GM12878 (cell line): ENCODE results near the gene GJB1. TPM values are rescaled to one million over a fixed set of nuclear protein-coding genes. Genes with fewer than 3 reads are reported as not detected.

ENCODE experiments used
- E4F1 ChIP-seq: fragments of 450-650 bp; IDR thresholded peaks from 2 replicates; pipeline ENCODE4 v1.6.1; 2018; ENCODE audit warnings: borderline replicate concordance, mild to moderate bottlenecking; ENCODE audit not compliant: partially characterized antibody
- ETV6 ChIP-seq, 2 experiments: fragments of 450-650 bp in 1 of 2; IDR thresholded peaks in 1 of 2; conservative IDR thresholded peaks in 1 of 2; 2 replicates each; pipeline ENCODE4 v1.6.1; 2014; ENCODE audit warnings: antibody characterized with exemption in 1 of 2, borderline replicate concordance in 1 of 2, low read depth in 1 of 2, mild to moderate bottlenecking in 1 of 2, moderate library complexity in 1 of 2
- FOS ChIP-seq: IDR thresholded peaks from 3 replicates; pipeline ENCODE4 v1.6.1; 2011; ENCODE audit warnings: borderline replicate concordance; ENCODE audit not compliant: insufficient read length; ENCODE audit errors: extremely low read depth
- KAT2A ChIP-seq: conservative IDR thresholded peaks from 2 replicates; pipeline ENCODE4 v1.6.1; 2011; ENCODE audit warnings: low read depth, low read length; ENCODE audit not compliant: control insufficient read depth
- LARP7 ChIP-seq: fragments of 450-650 bp; IDR thresholded peaks from 2 replicates; pipeline ENCODE4 v1.6.1; 2017; ENCODE audit warnings: mild to moderate bottlenecking
- PBX3 ChIP-seq: IDR thresholded peaks from 2 replicates; pipeline ENCODE4 v1.6.1; 2011; ENCODE audit warnings: mild to moderate bottlenecking, low read depth, low read length, moderate library complexity; ENCODE audit not compliant: insufficient replicate concordance
- PRDM15 ChIP-seq: fragments of 450-650 bp; formaldehyde crosslinking; IDR thresholded peaks from 2 replicates; pipeline ENCODE4 v1.4.0; 2020; ENCODE audit warnings: mild to moderate bottlenecking, moderate library complexity
- ZSCAN29 ChIP-seq: fragments of 450-650 bp; IDR thresholded peaks from 2 replicates; pipeline ENCODE4 v1.6.1; 2017; ENCODE audit warnings: mild to moderate bottlenecking, moderate library complexity
- polyA plus RNA-seq, 11 experiments: library from polyadenylated mRNA; depleted of rRNA in 4 of 11; unstranded in 6 of 11; stranded (reverse) in 5 of 11; fragments of >200 nt; fragmentation: Nextera tagmentation in 4 of 11; fragmentation: Illumina TruSeq in 1 of 11; extraction: Ambion mirVana in 4 of 11; extraction: Trizol in 1 of 11; gene quantifications; 1 replicate in 1 of 11; 2 replicates in 10 of 11; pipeline versions ENCODE4 v1.2.1 to v1.2.3, GENCODE V29; 2011 to 2016; ENCODE audit warnings: inconsistent platforms in 2 of 11, missing spikeins in 2 of 11, low read depth in 1 of 11
- total RNA-seq, 4 experiments: library from RNA; depleted of rRNA in 3 of 4; stranded (reverse); fragments of >200 nt in 3 of 4; fragmentation: Illumina TruSeq in 1 of 4; extraction: Trizol in 1 of 4; gene quantifications; 2 replicates each; pipeline versions ENCODE4 v1.2.1 to v1.2.3, GENCODE V29; 2013 to 2021
- TF ChIP-seq, protein P1 (sequence below): fragments of 150-350 bp; IDR thresholded peaks from 2 replicates; pipeline ENCODE4 v1.6.1; 2014; ENCODE audit warnings: mild to moderate bottlenecking, low read depth, low read length
- TF ChIP-seq, protein P2 (sequence below): IDR thresholded peaks from 2 replicates; pipeline ENCODE4 v1.6.1; 2012; ENCODE audit warnings: low read depth, low read length, improper control_type of control experiment
- TF ChIP-seq, protein P3 (sequence below): fragments of 150-350 bp; IDR thresholded peaks from 2 replicates; pipeline ENCODE4 v1.6.1; 2016; ENCODE audit warnings: low read depth, low read length
- TF ChIP-seq, protein P4 (sequence below): fragments of 450-650 bp; IDR thresholded peaks from 2 replicates; pipeline ENCODE4 v1.6.1; 2016; ENCODE audit warnings: mild to moderate bottlenecking

The GJB1 gene
- total and polyA plus RNA-seq, 10 of the 15 experiments (the other 5 are each of a cell fraction or from before 2014, with no cell fraction given), result not detected

DNA sequence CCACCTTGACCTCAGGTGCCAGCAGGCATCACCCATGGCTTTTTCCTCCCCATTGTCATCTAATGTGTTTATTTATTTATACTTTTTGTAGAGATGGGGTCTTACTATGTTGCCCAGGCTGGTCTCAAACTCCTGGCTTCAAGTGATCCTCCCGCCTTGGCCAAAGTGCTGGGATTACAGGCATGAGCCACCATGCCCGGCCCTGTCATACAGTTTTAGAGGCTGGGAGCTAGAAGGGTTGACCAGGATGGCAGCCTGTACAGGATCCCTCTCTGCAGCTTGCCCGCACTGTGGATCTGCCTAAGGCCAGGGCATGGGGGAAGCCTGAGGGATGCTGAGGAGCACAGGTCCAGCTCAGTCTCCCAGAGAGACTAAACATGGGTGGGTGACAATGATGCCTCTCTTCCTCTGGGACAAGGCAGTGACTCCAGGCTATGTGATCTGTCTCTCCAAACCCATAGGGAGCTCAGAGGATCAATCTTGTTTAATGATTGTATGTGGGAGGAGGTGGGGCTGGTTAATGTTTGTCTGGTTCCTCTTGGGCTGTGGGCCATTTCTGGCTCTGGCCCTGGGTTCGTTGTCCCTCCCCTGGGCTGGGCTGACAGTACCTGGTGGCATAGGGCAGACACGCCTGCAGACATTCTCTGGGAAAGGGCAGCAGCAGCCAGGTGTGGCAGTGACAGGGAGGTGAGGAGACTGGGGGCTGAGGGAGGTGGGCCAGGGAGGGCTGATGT lies 8.3 kb upstream of the GJB1 start (continued):
- TF ChIP-seq, protein P1, sequence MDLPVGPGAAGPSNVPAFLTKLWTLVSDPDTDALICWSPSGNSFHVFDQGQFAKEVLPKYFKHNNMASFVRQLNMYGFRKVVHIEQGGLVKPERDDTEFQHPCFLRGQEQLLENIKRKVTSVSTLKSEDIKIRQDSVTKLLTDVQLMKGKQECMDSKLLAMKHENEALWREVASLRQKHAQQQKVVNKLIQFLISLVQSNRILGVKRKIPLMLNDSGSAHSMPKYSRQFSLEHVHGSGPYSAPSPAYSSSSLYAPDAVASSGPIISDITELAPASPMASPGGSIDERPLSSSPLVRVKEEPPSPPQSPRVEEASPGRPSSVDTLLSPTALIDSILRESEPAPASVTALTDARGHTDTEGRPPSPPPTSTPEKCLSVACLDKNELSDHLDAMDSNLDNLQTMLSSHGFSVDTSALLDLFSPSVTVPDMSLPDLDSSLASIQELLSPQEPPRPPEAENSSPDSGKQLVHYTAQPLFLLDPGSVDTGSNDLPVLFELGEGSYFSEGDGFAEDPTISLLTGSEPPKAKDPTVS, result no peak
- no peak for TF ChIP-seq FOS
- TF ChIP-seq ETV6 (conservative IDR thresholded peaks at IDR 0.05 in 1 of 2, IDR thresholded peaks at IDR 0.05 in 1 of 2; ENCODE audit: borderline replicate concordance in 1 of 2, low read depth in 1 of 2), result no peak
- TF ChIP-seq PRDM15 (CRISPR knock-in tag), result no peak
- no peak for TF ChIP-seq LARP7
- TF ChIP-seq PBX3, result no peak
- TF ChIP-seq E4F1, result no peak
- TF ChIP-seq, protein P2, sequence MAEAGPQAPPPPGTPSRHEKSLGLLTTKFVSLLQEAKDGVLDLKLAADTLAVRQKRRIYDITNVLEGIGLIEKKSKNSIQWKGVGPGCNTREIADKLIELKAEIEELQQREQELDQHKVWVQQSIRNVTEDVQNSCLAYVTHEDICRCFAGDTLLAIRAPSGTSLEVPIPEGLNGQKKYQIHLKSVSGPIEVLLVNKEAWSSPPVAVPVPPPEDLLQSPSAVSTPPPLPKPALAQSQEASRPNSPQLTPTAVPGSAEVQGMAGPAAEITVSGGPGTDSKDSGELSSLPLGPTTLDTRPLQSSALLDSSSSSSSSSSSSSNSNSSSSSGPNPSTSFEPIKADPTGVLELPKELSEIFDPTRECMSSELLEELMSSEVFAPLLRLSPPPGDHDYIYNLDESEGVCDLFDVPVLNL, result no peak
- TF ChIP-seq, protein P3, sequence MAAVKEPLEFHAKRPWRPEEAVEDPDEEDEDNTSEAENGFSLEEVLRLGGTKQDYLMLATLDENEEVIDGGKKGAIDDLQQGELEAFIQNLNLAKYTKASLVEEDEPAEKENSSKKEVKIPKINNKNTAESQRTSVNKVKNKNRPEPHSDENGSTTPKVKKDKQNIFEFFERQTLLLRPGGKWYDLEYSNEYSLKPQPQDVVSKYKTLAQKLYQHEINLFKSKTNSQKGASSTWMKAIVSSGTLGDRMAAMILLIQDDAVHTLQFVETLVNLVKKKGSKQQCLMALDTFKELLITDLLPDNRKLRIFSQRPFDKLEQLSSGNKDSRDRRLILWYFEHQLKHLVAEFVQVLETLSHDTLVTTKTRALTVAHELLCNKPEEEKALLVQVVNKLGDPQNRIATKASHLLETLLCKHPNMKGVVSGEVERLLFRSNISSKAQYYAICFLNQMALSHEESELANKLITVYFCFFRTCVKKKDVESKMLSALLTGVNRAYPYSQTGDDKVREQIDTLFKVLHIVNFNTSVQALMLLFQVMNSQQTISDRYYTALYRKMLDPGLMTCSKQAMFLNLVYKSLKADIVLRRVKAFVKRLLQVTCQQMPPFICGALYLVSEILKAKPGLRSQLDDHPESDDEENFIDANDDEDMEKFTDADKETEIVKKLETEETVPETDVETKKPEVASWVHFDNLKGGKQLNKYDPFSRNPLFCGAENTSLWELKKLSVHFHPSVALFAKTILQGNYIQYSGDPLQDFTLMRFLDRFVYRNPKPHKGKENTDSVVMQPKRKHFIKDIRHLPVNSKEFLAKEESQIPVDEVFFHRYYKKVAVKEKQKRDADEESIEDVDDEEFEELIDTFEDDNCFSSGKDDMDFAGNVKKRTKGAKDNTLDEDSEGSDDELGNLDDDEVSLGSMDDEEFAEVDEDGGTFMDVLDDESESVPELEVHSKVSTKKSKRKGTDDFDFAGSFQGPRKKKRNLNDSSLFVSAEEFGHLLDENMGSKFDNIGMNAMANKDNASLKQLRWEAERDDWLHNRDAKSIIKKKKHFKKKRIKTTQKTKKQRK, result no peak
- no peak for TF ChIP-seq KAT2A
- TF ChIP-seq, protein P4, sequence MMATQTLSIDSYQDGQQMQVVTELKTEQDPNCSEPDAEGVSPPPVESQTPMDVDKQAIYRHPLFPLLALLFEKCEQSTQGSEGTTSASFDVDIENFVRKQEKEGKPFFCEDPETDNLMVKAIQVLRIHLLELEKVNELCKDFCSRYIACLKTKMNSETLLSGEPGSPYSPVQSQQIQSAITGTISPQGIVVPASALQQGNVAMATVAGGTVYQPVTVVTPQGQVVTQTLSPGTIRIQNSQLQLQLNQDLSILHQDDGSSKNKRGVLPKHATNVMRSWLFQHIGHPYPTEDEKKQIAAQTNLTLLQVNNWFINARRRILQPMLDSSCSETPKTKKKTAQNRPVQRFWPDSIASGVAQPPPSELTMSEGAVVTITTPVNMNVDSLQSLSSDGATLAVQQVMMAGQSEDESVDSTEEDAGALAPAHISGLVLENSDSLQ, result no peak
- no peak for TF ChIP-seq ZSCAN29
